HEK293 (cell line): ENCODE data around the gene RIT1.

Experiments
- CTCF ChIA-PET: fragments of 350-600 bp; formaldehyde crosslinking; extraction: SDS; loops from one replicate; lab custom pipeline; 2021; ENCODE audit warnings: antibody characterized with exemption; lab: Yijun Ruan, JAX
- POLR2A ChIA-PET: fragments of 300-600 bp; formaldehyde crosslinking; extraction: SDS; loops from one replicate; lab custom pipeline; 2020; ENCODE audit warnings: antibody characterized with exemption, inconsistent platforms; lab: Yijun Ruan, JAX
- H3K27ac ChIP-seq: fragments of 200-500 bp; sonication (Bioruptor generic); 2 replicates; pipeline ENCODE4 v1.5.1; 2014; ENCODE audit warnings: low read depth, low read length, control low read depth, inconsistent platforms; ENCODE audit errors: extremely low read depth
- H3K36me3 ChIP-seq, 2 experiments: fragments of 200-500 bp in 1 of 2; sonication (Bioruptor generic) in 1 of 2; 1 replicate in 1 of 2; 2 replicates in 1 of 2; pipeline ENCODE4 v1.5.1; 2014 to 2017; ENCODE audit warnings: inconsistent platforms in 2 of 2, low read length in 2 of 2; ENCODE audit not compliant: control insufficient read depth in 2 of 2, insufficient read depth in 1 of 2
- H3K4me1 ChIP-seq: fragments of 200-500 bp; sonication (Bioruptor generic); 2 replicates; pipeline ENCODE4 v1.5.1; 2014; ENCODE audit warnings: mild to moderate bottlenecking, low read length, inconsistent platforms; ENCODE audit not compliant: control insufficient read depth, insufficient read depth
- H3K4me3 ChIP-seq: 2 replicates; pipeline ENCODE4 v1.5.1; 2011; ENCODE audit warnings: low read depth, mild to moderate bottlenecking, control low read depth, low read length, moderate library complexity
- H3K9me3 ChIP-seq: fragments of 200-500 bp; sonication (Bioruptor generic); 2 replicates; pipeline ENCODE4 v1.5.1; 2014; ENCODE audit warnings: low read depth, low read length, inconsistent platforms; ENCODE audit not compliant: control insufficient read depth, insufficient read depth
- ATF2 ChIP-seq: fragments of 450-650 bp; formaldehyde crosslinking; IDR thresholded peaks from 2 replicates; pipeline ENCODE4 v1.5.1; 2016; ENCODE audit warnings: missing biosample characterization, missing genetic modification characterization, low read depth
- GFI1B ChIP-seq: fragments of 450-650 bp; formaldehyde crosslinking; IDR thresholded peaks from 2 replicates; pipeline ENCODE4 v1.5.1; 2016; ENCODE audit warnings: missing biosample characterization, missing genetic modification characterization
- GLI2 ChIP-seq: fragments of 450-650 bp; formaldehyde crosslinking; IDR thresholded peaks from 2 replicates; pipeline ENCODE4; 2017; ENCODE audit warnings: missing biosample characterization, missing genetic modification characterization, low read depth, borderline replicate concordance
- IKZF3 ChIP-seq: fragments of 450-650 bp; IDR thresholded peaks from 2 replicates; pipeline ENCODE4 v1.5.0; 2018; ENCODE audit warnings: missing biosample characterization, mild to moderate bottlenecking, missing genetic modification characterization, moderate library complexity
- INSM2 ChIP-seq: fragments of 450-650 bp; formaldehyde crosslinking; IDR thresholded peaks from 2 replicates; pipeline ENCODE4 v1.5.1; 2016; ENCODE audit warnings: missing biosample characterization, missing genetic modification characterization
- KLF1 ChIP-seq: fragments of 450-650 bp; formaldehyde crosslinking; IDR thresholded peaks from 2 replicates; pipeline ENCODE4 v1.5.1; 2016; ENCODE audit warnings: missing biosample characterization, missing genetic modification characterization
- MYNN ChIP-seq: fragments of 450-650 bp; formaldehyde crosslinking; IDR thresholded peaks from 2 replicates; pipeline ENCODE4 v1.5.1; 2016; ENCODE audit warnings: missing biosample characterization, missing genetic modification characterization, borderline replicate concordance
- OSR2 ChIP-seq: fragments of 450-650 bp; formaldehyde crosslinking; IDR thresholded peaks from 2 replicates; pipeline ENCODE4 v1.5.1; 2016; ENCODE audit warnings: missing biosample characterization, missing genetic modification characterization
- PRDM4 ChIP-seq: fragments of 450-650 bp; formaldehyde crosslinking; IDR thresholded peaks from 2 replicates; pipeline ENCODE4 v1.5.1; 2017; ENCODE audit warnings: missing biosample characterization, missing genetic modification characterization
- SALL2 ChIP-seq: fragments of 450-650 bp; formaldehyde crosslinking; IDR thresholded peaks from 2 replicates; pipeline ENCODE4 v1.5.0; 2017; ENCODE audit warnings: missing biosample characterization, mild to moderate bottlenecking, missing genetic modification characterization, borderline replicate concordance
- SETDB1 ChIP-seq: IDR thresholded peaks from one replicate; pipeline ENCODE4 v1.6.1; 2017; ENCODE audit warnings: mild to moderate bottlenecking, low read length, moderate library complexity, mixed read lengths; ENCODE audit not compliant: insufficient read length
- SP7 ChIP-seq: fragments of 450-650 bp; formaldehyde crosslinking; IDR thresholded peaks from 2 replicates; pipeline ENCODE4 v1.5.1; 2016; ENCODE audit warnings: missing biosample characterization, missing genetic modification characterization
- YY1 ChIP-seq: fragments of 450-650 bp; formaldehyde crosslinking; IDR thresholded peaks from 2 replicates; pipeline ENCODE4 v1.5.1; 2018; ENCODE audit warnings: missing biosample characterization, missing genetic modification characterization
- YY2 ChIP-seq: fragments of 450-650 bp; formaldehyde crosslinking; IDR thresholded peaks from 2 replicates; pipeline ENCODE4 v1.5.1; 2016; ENCODE audit warnings: missing biosample characterization, missing genetic modification characterization
- ZBTB21 ChIP-seq: fragments of 450-650 bp; formaldehyde crosslinking; IDR thresholded peaks from 2 replicates; pipeline ENCODE4 v1.5.1; 2017; ENCODE audit warnings: missing biosample characterization, missing genetic modification characterization
- ZNF10 ChIP-seq: fragments of 450-650 bp; formaldehyde crosslinking; IDR thresholded peaks from 2 replicates; pipeline ENCODE4 v1.5.1; 2017; ENCODE audit warnings: missing biosample characterization, missing genetic modification characterization
- ZNF114 ChIP-seq: fragments of 450-650 bp; formaldehyde crosslinking; IDR thresholded peaks from 2 replicates; pipeline ENCODE4 v1.5.0; 2017; ENCODE audit warnings: missing biosample characterization, missing genetic modification characterization
- ZNF18 ChIP-seq: fragments of 450-650 bp; formaldehyde crosslinking; IDR thresholded peaks from 2 replicates; pipeline ENCODE4 v1.5.1; 2016; ENCODE audit warnings: missing biosample characterization, missing genetic modification characterization
- ZNF239 ChIP-seq: fragments of 450-650 bp; formaldehyde crosslinking; IDR thresholded peaks from 2 replicates; pipeline ENCODE4 v1.5.1; 2016; ENCODE audit warnings: missing biosample characterization, missing genetic modification characterization
- ZNF248 ChIP-seq: fragments of 450-650 bp; formaldehyde crosslinking; IDR thresholded peaks from 2 replicates; pipeline ENCODE4 v1.5.1; 2017; ENCODE audit warnings: missing biosample characterization, missing genetic modification characterization
- ZNF311 ChIP-seq: fragments of 450-650 bp; formaldehyde crosslinking; IDR thresholded peaks from 2 replicates; pipeline ENCODE4 v1.5.1; 2017; ENCODE audit warnings: missing biosample characterization, missing genetic modification characterization, borderline replicate concordance
- ZNF350 ChIP-seq: fragments of 450-650 bp; formaldehyde crosslinking; IDR thresholded peaks from 2 replicates; pipeline ENCODE4 v1.5.0; 2017; ENCODE audit warnings: missing biosample characterization, mild to moderate bottlenecking, missing genetic modification characterization
- ZNF514 ChIP-seq: fragments of 450-650 bp; formaldehyde crosslinking; IDR thresholded peaks from 2 replicates; pipeline ENCODE4 v1.5.1; 2016; ENCODE audit warnings: missing biosample characterization, missing genetic modification characterization
- ZNF544 ChIP-seq: fragments of 450-650 bp; formaldehyde crosslinking; IDR thresholded peaks from 2 replicates; pipeline ENCODE4 v1.5.0; 2017; ENCODE audit warnings: missing biosample characterization, missing genetic modification characterization
- ZNF600 ChIP-seq: fragments of 450-650 bp; formaldehyde crosslinking; IDR thresholded peaks from 2 replicates; pipeline ENCODE4 v1.5.1; 2016; ENCODE audit warnings: missing biosample characterization, missing genetic modification characterization
- ZNF747 ChIP-seq: fragments of 450-650 bp; formaldehyde crosslinking; IDR thresholded peaks from 2 replicates; pipeline ENCODE4 v1.5.1; 2016; ENCODE audit warnings: missing biosample characterization, missing genetic modification characterization
- ZNF785 ChIP-seq: fragments of 450-650 bp; formaldehyde crosslinking; IDR thresholded peaks from 2 replicates; pipeline ENCODE4 v1.5.1; 2016; ENCODE audit warnings: missing biosample characterization, missing genetic modification characterization
- ZSCAN4 ChIP-seq: fragments of 450-650 bp; formaldehyde crosslinking; IDR thresholded peaks from 2 replicates; pipeline ENCODE4 v1.5.1; 2017; ENCODE audit warnings: missing biosample characterization, missing genetic modification characterization
- TF ChIP-seq, protein P1 (sequence below): fragments of 450-650 bp; formaldehyde crosslinking; IDR thresholded peaks from 2 replicates; pipeline ENCODE4 v1.5.1; 2017; ENCODE audit warnings: missing biosample characterization, missing genetic modification characterization

RIT1 gene

DNA sequence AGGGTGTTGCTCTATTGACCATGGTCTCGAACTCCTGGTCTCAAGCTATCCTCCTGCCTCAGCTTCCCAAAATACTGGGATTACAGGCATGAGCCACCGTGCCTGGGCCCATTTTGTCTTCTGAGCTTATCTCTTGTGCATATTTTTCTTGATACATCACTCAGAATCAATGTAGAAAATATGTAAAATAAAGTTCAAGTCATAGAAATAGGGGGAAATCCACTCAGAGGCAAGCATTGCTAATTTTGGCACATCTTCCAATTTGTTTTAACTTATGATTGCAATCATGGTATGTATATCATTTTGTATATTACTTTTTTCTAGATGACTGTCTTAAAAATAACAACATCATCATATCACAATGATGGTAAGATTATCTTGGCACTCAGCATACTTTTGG, 21.6 kb downstream of the RIT1 start:
- H3K4me3 ChIP-seq: no peak overlapping the region
- H3K9me3 ChIP-seq: no peaks in the 10 kb centered on the region
- H3K27ac ChIP-seq: no peak overlapping the region
- ChIA-PET POLR2A (interaction anchor here (0.6 kb wide), 1 partner anchor 33 kb away, joined by 5 read pairs; no protein-coding TSS in a partner anchor), CTCF (no interaction called here)
- no peak for TF ChIP-seq IKZF3 (tag by site-specific recombination)
- no peak for TF ChIP-seq ZNF514 (tag by site-specific recombination)
- TF ChIP-seq ZNF544 (tag by site-specific recombination): no peak
- TF ChIP-seq YY2 (tag by site-specific recombination): no peak
- TF ChIP-seq ZNF350 (tag by site-specific recombination): no peak
- no peak for TF ChIP-seq YY1 (tag by site-specific recombination)
- TF ChIP-seq SP7 (tag by site-specific recombination): no peak
- no peak for TF ChIP-seq ZNF18
- TF ChIP-seq ZNF248 (tag by site-specific recombination): no peak
- TF ChIP-seq ZNF600: no peak
- TF ChIP-seq KLF1: no peak
- no peak for TF ChIP-seq GFI1B (tag by site-specific recombination)
- TF ChIP-seq ZBTB21 (tag by site-specific recombination): no peak
- no peak for TF ChIP-seq ZNF747 (tag by site-specific recombination)
- no peak for TF ChIP-seq SALL2 (tag by site-specific recombination)
- TF ChIP-seq ZSCAN4 (tag by site-specific recombination): no peak
- TF ChIP-seq ZNF785: no peak
- no peak for TF ChIP-seq SETDB1
- TF ChIP-seq INSM2: no peak
- no peak for TF ChIP-seq ZNF114 (tag by site-specific recombination)
- TF ChIP-seq, all 188 proteins: peak for 0
- Histone ChIP-seq H3K4me1 (no peaks in the 10 kb centered on the region), H3K36me3 (no peaks in the 10 kb centered on the region)

GRCh38 chr1:155888481-155888880, 22.7 kb downstream of the RIT1 start:
- no peak overlapping the region for H3K27ac ChIP-seq
- ChIA-PET CTCF (no interaction called here), POLR2A (no interaction called here)
- H3K36me3 ChIP-seq: no peaks in the 10 kb centered on the region
- no peaks in the 10 kb centered on the region for H3K9me3 ChIP-seq
- H3K4me3 ChIP-seq: no peak overlapping the region
- no peaks in the 10 kb centered on the region for H3K4me1 ChIP-seq
- TF ChIP-seq ATF2 (tag by site-specific recombination) (no peak), ZNF10 (tag by site-specific recombination) (no peak), MYNN (no peak), ZNF350 (tag by site-specific recombination) (no peak), PRDM4 (tag by site-specific recombination) (no peak), GLI2 (tag by site-specific recombination) (no peak), ZNF311 (tag by site-specific recombination) (no peak), IKZF3 (tag by site-specific recombination) (no peak), ZNF239 (no peak), OSR2 (tag by site-specific recombination) (no peak)
- TF ChIP-seq, protein P1, sequence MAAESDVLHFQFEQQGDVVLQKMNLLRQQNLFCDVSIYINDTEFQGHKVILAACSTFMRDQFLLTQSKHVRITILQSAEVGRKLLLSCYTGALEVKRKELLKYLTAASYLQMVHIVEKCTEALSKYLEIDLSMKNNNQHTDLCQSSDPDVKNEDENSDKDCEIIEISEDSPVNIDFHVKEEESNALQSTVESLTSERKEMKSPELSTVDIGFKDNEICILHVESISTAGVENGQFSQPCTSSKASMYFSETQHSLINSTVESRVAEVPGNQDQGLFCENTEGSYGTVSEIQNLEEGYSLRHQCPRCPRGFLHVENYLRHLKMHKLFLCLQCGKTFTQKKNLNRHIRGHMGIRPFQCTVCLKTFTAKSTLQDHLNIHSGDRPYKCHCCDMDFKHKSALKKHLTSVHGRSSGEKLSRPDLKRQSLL: no peak
